Caki2 (cell line): ENCODE data around the gene MTG1. TPM values are rescaled to one million over a fixed set of nuclear protein-coding genes. Genes with fewer than 3 reads are reported as not detected.

Experiments
- DNase-seq: peaks from one replicate; pipeline ENCODE4 v3.0.0-alpha.2; 2015; ENCODE audit warnings: low read depth
- in situ Hi-C: cut with HindIII; loops from 2 replicates; pipeline ENCODE4 v1.10.0; 2016; ENCODE audit warnings: low sequenced_read_pairs, low pct_unique_long_range_greater_than_20kb, mixed read lengths
- total RNA-seq: library from RNA; depleted of rRNA; stranded (reverse); fragments of >200 nt; shearing (Covaris generic); gene quantifications from 2 replicates; pipeline ENCODE4 v1.2.3, GENCODE V29; 2014; ENCODE audit warnings: low replicate concordance

The MTG1 gene
- total RNA-seq, 1 experiment from 2014 or later = 65.6 TPM

GRCh38 chr10:133455196-133455595 lies 61.2 kb downstream of the MTG1 start:
- no peak for DNase-seq
- in situ Hi-C loops = no loop called here

- DNase-seq = no peak
- in situ Hi-C loops = no loop called here
These were observed 61.7 kb downstream of the MTG1 start for GRCh38 chr10:133455611-133456031.

DNA sequence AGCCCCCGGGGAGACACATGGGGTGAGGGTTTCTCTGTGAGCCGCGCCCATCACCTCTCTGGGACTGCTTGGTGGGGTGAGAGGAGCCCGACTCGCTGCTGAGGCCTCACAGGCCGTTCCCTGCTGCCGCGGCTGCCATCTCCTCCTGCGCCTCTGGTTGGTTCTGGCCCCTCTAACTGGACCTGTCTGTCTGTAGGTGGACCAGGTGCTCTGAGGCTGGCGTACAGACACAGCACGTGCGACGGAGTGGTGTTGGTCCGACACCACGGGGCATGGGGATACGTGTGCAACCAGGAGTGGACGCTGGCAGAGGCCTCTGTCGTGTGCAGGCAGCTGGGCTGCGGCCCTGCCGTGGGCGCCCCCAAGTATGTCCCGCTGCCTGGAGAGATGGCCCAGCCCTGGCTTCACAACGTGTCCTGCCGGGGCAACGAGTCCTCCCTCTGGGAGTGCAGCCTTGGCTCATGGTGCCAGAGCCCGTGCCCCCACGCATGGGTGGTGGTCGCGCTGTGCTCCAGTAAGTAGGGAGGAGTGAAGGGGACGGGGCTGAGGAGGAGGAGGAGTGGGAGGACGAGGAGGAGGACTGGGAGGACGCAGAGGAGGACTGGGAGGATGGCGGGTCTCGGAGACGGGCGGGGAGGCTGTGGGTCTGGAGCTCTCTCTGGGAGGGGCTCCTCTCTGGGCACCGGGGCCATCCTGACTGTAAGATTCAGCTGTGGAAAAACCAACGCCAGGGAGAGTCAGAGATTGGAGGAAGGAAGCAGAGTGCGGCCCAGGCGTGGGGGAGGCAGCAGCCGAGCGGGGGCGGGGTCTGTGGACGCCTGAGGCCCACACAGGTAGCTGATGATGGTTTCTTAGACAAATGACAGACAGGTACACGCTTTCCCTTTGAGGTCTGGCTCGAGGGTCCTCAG lies 62.3 kb downstream of the MTG1 start:
- in situ Hi-C loops = no loop called here

GRCh38 chr10:133457100-133457841 lies 63.3 kb downstream of the MTG1 start:
- in situ Hi-C loops = no loop called here
- no peak for DNase-seq

More for the DNA sequence above, 62.3 kb downstream of the MTG1 start:
- DNase-seq = no peak

GRCh38 chr10:133458021-133458709 lies 64.2 kb downstream of the MTG1 start:
- no peak for DNase-seq
- in situ Hi-C loops = no loop called here

GRCh38 chr10:133458710-133459453 lies 64.9 kb downstream of the MTG1 start:
- in situ Hi-C loops = no loop called here
- no peak for DNase-seq

GRCh38 chr10:133459454-133460207 lies 65.7 kb downstream of the MTG1 start:
- in situ Hi-C loops = no loop called here
- no peak for DNase-seq

DNA sequence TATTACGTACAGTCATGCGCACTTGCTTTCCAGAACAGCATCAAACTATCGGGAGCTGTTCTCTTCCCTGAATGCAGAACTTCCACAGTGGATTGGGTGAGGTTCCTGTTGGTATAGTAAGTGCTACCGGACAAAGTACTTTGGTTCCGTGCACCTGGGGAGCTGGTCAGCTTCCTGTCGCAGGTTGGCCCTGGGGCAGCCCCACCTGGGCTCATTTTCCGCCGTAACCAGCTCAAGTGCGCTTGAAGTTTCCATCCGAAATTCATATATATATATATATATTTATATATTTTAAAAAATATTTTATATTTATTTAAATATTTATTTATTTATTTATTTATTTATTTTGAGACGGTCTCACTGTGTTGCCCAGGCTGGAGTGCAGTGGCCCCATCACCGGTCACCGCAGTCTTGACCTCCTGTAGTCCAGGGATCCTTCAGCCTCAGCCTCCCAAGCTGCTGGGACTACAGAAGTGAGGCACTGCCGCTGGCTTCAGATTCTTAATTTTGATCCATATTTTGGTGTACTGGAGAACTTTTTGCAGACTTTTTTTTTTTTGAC lies 66.3 kb downstream of the MTG1 start:
- in situ Hi-C loops = no loop called here

DNA sequence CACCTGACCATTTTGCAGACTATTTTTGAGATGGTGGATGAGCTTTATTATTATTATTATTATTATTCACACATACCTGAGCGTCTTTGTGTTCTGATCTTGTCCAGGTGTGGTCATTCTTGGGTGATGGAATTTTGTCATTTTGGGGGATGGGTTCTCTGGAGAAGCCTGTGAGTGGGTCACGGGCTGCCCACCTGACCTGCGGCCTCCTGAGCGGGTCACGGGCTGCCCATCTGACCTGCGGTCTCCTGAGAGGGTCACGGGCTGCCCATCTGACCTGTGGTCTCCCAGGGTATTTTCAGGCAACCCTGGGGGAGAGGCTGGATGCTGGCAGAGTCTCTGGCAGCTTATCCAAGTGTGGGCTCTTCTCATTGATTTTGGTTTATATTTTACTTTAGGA lies 67.1 kb downstream of the MTG1 start:
- in situ Hi-C loops = no loop called here
- DNase-seq = no peak

More for the DNA sequence above, 66.3 kb downstream of the MTG1 start:
- DNase-seq = no peak

DNA sequence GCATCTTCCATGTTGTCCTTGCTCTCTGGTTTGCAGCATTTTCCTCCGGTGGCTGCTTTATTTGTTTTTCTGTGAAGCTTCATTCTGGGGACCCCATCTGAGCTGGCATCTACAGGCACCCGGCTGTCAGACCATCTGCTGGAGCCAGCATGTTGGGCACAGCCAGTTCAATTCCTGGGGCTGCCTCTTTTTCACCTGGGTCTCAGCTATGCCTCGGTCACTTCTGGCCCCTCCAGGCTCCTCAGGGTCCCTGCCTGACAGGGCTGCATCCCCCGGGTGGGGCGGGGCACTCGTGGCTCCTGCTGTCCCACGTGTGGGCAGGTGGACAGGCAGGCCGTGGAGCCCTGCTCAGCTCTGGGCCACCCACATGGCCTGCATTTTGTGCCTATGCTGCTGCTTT lies 67.9 kb downstream of the MTG1 start:
- in situ Hi-C loops = no loop called here

GRCh38 chr10:133462512-133463305 lies 68.8 kb downstream of the MTG1 start:
- in situ Hi-C loops = no loop called here
- DNase-seq = no peak

More for the DNA sequence above, 67.9 kb downstream of the MTG1 start:
- no peak for DNase-seq

DNA sequence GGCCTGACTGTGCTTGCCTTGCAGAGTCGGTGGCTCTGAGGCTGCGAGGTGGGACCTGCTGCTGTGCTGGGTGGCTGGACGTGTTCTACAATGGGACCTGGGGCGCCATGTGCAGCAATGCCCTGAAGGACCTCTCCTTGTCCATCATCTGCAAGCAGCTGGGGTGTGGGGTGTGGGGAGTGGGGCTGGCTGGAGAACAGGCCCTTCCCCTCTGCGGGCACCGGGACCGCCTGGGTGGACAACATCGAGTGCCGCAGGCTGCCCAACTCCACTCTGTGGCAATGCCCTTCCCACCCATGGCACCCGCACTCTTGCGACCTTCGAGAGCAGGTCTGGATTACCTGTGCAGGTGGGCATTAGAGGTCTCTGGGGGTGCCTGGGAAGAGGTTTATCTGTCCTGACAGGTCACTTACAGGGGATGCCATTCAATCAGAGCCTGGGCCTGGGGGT lies 70.7 kb downstream of the MTG1 start:
- no peak for DNase-seq
- in situ Hi-C loops = no loop called here

DNA sequence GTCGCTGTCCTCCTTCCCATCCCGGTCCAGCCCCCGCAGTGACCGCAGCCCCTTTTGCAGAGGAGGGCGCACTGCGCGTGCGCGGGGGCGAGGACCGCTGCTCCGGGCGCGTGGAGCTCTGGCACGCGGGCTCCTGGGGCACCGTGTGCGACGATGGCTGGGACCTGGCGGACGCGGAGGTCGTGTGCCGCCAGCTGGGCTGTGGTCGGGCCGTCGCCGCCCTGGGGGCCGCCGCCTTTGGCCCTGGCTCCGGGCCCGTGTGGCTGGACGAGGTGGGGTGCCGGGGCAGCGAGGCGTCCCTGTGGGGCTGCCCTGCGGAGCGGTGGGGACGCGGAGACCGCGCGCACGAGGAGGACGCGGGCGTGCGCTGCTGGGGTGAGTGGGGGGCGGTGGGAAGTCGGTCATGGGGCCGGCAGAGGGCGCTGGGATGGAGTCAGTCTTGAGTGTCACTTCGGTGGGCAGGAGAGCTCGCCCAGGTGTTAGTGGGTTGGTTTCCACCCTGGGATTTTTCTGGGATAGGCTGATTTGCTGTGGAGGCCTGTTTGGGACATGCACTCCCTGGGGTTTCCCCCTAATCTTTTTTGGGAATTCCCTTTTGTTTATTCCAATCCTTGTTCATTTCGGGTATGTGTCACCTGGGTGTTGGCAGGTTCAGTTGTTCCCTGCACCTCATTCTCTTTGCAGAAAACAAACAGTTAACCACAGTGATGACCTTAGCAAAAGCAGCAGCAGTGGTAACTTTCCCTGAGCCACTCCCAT lies 71.4 kb downstream of the MTG1 start:
- no peak for DNase-seq
- in situ Hi-C loops = no loop called here

DNA sequence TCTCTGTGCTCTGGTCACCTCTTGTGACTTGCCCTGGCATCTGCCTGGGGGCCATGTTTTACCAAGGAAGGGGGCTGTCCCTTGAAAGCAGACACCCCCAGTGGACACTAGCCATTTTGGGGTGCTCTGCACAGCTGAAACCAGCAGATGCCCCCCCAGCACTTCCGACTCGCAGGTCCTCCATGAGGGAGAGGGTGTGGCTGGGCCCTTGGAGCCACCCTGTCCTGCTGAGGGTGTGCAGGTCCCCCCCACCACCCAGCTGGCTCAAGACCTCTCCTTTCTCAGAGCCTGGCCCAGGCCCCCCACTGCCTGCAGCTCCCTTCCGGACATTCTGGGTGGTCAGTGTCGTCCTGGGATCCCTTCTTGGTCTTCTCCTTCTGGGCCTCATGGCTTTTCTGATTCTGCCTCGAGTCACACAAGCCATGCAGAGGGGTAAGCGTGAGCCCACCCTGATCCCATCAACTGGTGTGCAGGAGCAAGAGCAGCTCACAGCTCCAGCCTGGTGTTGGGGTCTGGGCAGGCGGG lies 72.1 kb downstream of the MTG1 start:
- DNase-seq = no peak
- in situ Hi-C loops = no loop called here

- no peak for DNase-seq
- in situ Hi-C loops = no loop called here
These were observed 72.8 kb downstream of the MTG1 start for GRCh38 chr10:133466683-133467275.
